Stimulated activated naive B cell treated with anti-CD40 and anti-IgM and Interleukin-4, amounts not matched to agents 10 μg/mL and 1 μg/mL and 100 μg/mL, for 72 hours (primary cell): ENCODE measurements around the gene LOXL1.

Experiments
- ATAC-seq, 2 donors: fragments of 150-1000 bp; cut with Tn5 transposase; replicated peaks; 2 replicates each; pipeline ENCODE4 v1.10.0; 2021; ENCODE audit warnings: moderate library complexity in 1 of 2
- DNase-seq: peaks from one replicate; pipeline ENCODE4 v3.0.0; 2021
- H3K27ac Mint-ChIP-seq: one replicate; pipeline ENCODE4 v1.8.0; 2022; ENCODE audit warnings: mild to moderate bottlenecking, mixed read lengths
- H3K27me3 Mint-ChIP-seq, 2 donors: one replicate each; pipeline ENCODE4 v1.8.0; 2022; ENCODE audit warnings: mixed read lengths in 2 of 2
- H3K36me3 Mint-ChIP-seq, 2 donors: one replicate each; pipeline ENCODE4 v1.8.0; 2022; ENCODE audit warnings: mixed read lengths in 2 of 2, mild to moderate bottlenecking in 1 of 2
- H3K4me1 Mint-ChIP-seq, 2 donors: one replicate each; pipeline ENCODE4 v1.8.0; 2022; ENCODE audit warnings: mixed read lengths in 2 of 2, mild to moderate bottlenecking in 1 of 2
- H3K4me3 Mint-ChIP-seq, 2 donors: one replicate each; pipeline ENCODE4 v1.8.0; 2022; ENCODE audit warnings: mild to moderate bottlenecking in 2 of 2, mixed read lengths in 2 of 2, moderate library complexity in 1 of 2
- H3K9me3 Mint-ChIP-seq, 2 donors: one replicate each; pipeline ENCODE4 v1.8.0; 2022; ENCODE audit warnings: mixed read lengths in 2 of 2, mild to moderate bottlenecking in 1 of 2

The LOXL1 gene

GRCh38 chr15:73996267-73996666 is 70.0 kb downstream of the LOXL1 start:
- H3K36me3 Mint-ChIP-seq, result peaks cover 10 to 22% of the 10 kb centered on the region in 2 donors
- H3K4me3 Mint-ChIP-seq, result peak overlapping the region; percentile 99 to 100
- no peak overlapping the region for H3K27ac Mint-ChIP-seq
- no peaks in the 10 kb centered on the region for H3K27me3 Mint-ChIP-seq
- H3K9me3 Mint-ChIP-seq, result no peaks in the 10 kb centered on the region
- DNase-seq (no peak), ATAC-seq (no peak)
- peaks cover 40 to 69% of the 10 kb centered on the region in 2 donors for H3K4me1 Mint-ChIP-seq

GRCh38 chr15:73996939-73997338 is 70.7 kb downstream of the LOXL1 start:
- no peak for ATAC-seq
- Mint-ChIP-seq H3K4me1 (peaks cover 39 to 68% of the 10 kb centered on the region in 2 donors), H3K36me3 (peaks cover 10 to 22% of the 10 kb centered on the region in 2 donors), H3K9me3 (no peaks in the 10 kb centered on the region), H3K27me3 (no peaks in the 10 kb centered on the region), H3K27ac (peak overlapping the region; percentile 65), H3K4me3 (peak overlapping the region; percentile 73 to 99)
- no peak for DNase-seq

- H3K4me3 Mint-ChIP-seq, result no peak overlapping the region
- H3K4me1 Mint-ChIP-seq, result peaks cover 34 to 60% of the 10 kb centered on the region in 2 donors
Observed at GRCh38 chr15:73997986-73998385, 71.7 kb downstream of the LOXL1 start.

More at GRCh38 chr15:73997986-73998385, 71.7 kb downstream of the LOXL1 start:
- Mint-ChIP-seq H3K36me3 (peaks cover 13 to 26% of the 10 kb centered on the region in 2 donors), H3K9me3 (no peaks in the 10 kb centered on the region), H3K27ac (no peak overlapping the region), H3K27me3 (no peaks in the 10 kb centered on the region)
- ATAC-seq (no peak), DNase-seq (no peak)
